Activated CD4-positive, alpha-beta T cell treated with anti-CD3 and anti-CD28 coated beads, Interleukin-2, amount 50 U/mL, for 16 hours (primary cell): ENCODE data around the gene RNF44.

ENCODE experiments used
- DNase-seq: peaks from one replicate; pipeline ENCODE4 v3.0.0-alpha.2; 2020

RNF44 gene

DNA sequence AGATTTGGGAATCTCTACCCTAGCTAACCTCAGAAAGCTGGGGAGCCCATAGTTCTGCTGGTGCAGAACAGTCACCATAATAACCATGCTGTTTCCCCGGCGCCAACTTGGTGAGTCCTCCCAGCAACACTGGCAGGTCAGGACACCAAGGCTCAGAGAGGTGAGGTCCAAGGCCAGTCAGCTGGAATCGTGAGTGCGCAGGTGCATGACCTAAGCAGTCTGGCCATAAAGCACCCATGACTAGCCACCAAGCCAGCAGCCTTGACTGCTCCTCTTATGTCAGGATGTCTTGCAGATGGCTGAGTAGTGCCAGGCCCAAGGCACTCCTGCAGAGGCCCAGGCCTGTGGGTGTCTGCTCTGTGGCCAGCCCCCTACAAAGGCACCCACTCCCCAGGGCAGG, 2.6 kb downstream of the RNF44 start:
- DNase-seq = peak; percentile 32

DNA sequence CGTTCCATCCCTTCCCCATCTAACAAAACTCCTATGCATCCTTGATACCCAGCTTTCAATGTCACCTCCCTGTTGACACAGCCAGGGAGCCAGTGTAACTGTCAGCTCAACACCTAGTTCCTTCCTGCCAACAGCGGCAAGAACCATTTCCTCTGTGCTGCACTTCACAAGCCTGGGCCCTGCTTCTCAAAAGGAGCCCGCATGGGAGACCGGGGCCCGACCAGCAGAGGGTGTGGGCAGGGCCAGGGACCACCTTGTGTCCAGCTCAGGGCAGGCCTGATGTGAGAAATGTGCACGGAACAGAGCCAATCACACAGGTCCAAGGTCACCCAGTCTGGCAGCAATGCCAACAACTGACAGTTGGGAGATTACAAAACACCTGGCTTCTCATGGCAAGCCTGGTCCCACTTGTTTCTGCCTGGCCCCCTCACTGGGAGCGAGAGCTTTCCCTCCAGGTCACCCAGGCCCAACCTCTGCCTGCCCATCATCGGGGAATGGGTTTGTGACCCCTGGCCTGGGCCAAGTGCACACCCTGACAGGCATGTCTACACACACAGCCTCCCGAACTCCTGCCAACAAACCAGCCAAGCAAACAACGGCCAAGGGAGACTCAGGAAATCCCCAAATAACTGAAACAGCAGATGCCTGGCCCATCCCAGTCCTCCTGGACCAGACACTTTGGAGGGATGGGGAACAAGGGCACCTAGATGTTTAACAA, 3.1 kb downstream of the RNF44 start:
- DNase-seq = peak; percentile 77

DNA sequence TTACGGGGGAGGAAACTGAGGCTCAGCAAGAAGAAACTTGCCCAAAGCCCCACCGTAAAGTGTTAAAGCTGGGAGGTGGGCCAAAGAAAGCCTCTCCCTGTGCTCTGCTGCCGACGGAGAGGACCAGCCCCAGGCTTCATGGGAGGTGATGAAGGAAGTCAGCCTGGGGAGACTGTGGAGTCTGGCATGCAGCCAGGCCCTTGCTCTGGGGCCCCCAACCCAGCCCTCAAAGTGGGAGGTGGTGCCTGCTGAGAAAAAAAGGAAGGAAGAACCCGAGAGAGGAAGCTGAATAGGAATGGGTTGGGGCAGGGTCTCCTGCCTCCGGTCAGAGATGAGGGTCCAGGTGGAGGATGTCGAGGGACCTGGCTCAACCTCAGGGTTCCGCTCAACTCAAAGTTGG, 3.8 kb downstream of the RNF44 start:
- DNase-seq = no peak

DNA sequence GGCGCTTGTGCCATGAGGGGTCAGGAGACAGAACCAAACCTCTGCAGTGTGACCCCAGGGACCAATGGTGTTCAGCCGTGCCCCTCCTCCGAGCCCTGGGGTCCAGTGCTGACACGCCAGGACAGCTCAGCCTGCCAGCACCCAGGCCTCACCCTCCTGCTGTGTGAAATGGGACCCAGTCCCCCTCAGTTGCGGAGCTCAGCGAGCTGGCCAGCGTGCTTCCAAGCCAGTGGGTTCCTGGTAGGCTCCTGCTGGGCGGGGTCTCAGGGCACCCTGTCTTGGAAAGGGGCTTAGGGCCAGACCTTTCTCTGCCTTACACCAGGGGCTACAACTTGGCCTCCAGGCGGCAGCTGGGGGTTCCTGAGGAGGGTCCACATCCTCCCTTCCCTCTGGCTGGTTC, 4.4 kb downstream of the RNF44 start:
- DNase-seq = no peak

DNA sequence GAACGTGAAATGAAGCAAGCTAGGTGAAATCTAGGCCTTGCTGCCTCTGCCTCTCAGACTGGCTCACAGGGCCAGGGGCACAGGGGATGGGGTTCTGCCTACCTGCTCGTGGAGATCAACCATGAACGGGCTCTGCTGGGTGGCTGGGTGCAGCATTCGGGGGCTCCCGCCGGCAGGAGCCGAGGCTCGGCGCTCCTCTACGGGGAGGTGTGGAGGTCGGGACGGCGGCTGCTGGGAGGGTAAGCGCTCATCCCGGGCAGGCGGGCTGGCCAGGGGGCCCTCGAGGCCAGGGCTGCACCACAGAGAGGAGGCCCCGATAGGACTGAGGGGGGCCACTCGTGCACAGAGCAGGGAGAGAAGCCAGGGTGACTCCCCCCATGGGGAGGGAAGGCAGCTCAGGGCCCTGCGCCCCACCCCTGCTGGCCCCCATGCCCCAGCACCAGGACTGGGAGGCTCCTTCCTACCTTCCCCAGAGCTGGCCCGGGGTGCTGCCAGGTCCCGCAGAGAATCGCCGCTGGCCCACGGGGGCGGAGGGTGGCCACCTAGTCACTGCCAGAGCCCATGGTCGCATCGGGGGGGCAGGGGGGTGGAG, 5.2 kb downstream of the RNF44 start:
- DNase-seq = no peak

GRCh38 chr5:176530983-176531901, 6.0 kb downstream of the RNF44 start:
- DNase-seq = peak; percentile 27

DNA sequence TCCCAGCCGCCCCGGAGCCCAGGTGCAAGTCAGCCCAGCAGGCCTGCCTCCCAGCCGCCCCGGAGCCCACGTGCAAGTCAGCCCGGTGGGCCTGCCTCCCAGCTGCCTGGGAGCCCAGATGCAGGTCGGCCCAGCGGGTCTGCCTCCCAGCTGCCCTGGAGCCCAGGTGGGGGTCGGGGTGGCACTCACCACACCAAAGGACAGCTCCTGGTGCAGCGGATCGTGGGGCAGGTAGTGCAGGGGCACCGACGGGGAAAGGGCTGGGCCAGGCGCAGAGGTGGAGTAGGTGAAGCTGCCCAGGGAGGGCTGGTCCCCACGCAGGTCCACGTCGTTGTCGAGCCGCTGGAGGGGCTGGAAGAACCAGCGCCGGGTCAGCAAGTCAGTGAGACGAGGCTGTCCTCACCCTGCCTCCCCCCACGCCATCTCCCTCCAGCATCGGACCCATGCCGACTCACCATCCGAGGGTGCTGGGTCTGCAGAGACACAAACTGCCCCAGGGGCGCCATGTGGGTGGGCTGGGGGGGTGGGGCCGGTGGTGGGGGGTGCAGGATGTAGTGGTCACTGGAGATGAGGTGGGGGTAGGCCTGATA, 6.7 kb downstream of the RNF44 start:
- DNase-seq = no peak

DNA sequence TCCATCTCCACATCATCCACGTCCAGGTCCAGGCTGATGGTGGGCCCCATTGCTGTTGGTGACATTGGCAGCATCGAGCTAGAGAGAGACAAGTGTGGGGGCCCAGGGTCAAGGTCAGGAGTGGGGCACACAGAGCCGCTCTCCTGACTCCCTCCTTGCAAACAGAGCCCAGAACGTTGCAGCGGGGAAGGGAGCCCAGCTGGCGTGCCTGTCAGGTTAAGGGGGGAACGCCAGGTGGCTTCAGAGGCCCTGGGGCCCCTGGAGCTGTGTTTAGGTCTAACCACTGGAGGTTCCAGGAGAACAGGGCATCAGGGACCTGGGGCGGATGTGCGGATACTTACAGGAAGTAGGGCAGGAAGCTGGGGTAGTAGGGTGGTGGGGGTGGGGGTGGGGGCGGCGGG, 7.5 kb downstream of the RNF44 start:
- peak; percentile 72 for DNase-seq

DNA sequence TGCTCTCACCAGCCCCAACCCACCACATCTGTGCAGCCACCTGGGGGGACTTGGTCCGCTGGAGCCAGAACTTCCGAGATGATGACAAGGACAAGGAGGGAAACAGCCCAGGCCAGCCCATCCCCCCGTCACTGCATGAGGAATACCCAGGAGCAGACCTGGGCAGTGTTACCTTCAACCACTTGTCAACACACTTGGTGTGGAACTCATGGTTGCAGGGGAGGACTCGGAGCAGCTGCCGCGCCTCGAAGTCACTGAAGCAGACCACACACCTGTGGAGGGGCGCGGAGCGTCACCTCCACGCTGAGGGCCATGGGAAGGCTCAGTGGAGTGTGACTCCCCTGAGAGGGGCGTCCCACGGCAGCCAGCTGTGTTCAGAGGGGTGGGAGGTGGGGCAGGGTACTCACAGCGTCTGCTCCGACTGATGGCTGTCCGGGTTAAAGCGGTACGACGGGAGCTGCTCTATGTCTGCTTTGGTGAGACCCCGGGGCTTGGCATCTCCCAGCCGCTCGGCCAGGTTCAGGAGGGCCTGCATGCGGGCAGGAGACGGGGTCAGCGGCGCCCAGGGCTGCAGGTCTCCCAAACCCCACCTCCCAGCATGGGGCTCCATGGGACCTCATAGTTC, 8.0 kb downstream of the RNF44 start:
- no peak for DNase-seq

DNA sequence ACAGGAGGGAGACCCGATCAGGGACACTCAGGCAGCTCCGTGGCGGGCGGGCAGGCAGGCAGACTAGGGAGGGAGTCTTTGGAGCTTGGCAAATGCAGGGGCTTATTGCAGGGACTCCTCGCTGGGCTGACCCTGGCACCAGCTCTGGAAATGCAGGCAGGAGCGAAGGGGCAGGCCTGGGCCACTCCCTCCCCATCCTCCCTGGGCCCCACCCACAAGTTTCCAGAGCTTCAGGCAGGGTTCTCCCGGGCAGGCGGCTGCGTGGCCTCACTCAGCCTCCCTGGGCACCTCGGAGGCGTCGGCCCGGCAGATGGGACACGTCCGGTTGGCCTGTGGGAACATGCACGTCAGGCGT, 8.5 kb downstream of the RNF44 start:
- no peak for DNase-seq

DNA sequence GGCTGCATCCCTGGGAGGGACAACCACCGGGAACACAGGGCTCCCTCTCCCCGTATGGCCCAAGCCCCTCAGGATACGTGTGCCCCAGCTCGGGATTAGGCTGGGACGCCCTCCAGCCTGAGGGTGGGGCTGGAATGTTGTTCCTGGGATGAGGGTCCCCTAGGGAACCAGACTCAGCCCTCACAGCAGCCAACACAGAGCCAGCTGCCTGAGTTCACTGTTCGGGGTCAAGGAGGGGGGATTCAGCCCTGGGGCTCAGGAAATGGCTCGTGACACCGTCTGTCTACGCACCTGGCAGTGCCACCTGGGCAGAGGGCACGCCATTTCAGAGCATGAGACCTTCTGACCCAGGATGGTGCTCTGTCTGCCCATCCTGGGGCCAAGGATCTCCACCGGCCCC, 8.9 kb downstream of the RNF44 start:
- no peak for DNase-seq

- DNase-seq = no peak
Measured at GRCh38 chr5:176527246-176528222, 9.7 kb downstream of the RNF44 start.

GRCh38 chr5:176526462-176526861, 10.7 kb downstream of the RNF44 start:
- DNase-seq = no peak

GRCh38 chr5:176525677-176526076, 11.5 kb downstream of the RNF44 start:
- DNase-seq = no peak

DNA sequence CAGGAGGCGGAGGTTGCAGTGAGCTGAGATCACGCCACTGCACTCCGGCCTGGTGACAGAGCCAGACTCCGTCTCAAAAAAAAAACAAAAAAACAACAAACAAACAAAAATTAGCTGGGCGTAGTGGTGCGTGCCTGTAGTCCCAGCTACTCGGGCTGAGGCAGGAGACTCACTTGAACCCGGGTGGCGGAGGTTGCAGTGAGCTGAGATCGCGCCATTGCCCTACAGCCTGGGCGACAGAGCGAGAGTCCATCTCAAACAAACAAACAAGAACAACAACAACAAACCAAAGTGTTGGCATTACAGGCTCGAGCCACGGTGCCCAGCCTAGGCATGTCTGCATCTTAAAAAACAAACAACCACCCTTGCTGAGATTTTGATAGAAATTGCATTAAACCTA, 12.2 kb downstream of the RNF44 start:
- DNase-seq = no peak

- DNase-seq = no peak
Measured at GRCh38 chr5:176524138-176524537, 13.1 kb downstream of the RNF44 start.

- DNase-seq = no peak
Measured at GRCh38 chr5:176521699-176522263, 15.4 kb downstream of the RNF44 start.

DNA sequence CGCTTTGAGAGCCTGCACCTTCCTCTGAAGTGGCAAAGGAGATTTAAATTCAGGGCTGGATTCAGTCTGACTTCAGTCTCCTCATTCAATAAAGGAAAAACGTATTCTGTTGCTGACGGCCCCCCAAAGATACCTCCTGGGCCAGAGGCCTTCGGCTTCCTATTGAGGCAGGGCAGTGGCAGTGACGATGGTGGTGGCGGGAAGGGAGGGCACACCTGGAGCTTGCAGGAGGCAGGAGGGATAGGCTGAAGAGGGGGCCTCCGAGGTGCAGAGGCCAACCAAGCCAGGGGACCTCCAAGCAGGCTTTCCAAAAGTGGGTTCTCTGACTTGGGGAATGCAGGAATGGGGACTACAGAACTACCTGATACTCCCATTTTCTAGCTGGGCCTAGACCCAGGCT, 15.9 kb downstream of the RNF44 start:
- DNase-seq = no peak

DNA sequence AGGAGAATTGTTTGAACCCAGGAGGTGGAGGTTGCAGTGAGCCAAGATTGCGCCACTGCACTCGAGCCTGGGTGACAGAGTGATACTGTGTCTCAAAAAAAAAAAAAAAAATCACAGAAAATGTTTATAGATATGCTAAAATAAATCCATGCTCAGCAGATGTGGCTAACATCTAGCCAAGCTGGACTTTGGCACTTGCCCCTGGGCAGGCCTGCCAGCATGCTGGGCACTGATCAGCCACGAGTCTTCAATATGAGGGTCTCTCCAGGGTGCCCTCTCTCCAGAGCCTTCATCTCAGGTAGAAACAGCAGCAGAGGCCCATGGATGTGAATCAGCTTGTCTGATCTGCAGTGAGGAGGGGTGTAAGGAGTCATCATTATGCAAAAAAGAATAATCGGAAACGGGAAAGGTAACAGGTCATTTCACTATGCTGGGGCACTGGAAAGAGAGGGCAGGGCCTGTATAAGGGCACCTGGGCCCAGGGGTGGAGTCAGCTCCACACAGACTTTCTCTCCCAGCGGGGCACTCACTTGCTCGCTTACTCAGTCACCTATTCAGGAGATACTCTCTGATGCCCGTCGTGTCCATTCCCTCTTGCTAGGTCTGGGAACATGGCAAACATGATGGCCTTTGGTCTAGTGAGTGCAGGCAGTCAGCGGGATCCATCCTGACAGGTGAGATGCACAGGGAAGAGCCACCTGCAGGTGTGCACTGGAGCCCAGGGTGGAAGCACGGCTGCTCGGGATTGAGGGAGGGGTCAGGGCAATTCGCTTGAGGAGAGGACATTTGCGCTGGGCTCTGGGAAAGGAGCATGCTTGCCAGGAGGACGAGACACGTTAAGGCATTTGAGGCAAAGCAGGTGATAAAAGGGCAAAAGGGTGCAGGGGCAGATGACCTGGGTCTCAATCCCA, 17.1 kb downstream of the RNF44 start:
- DNase-seq = no peak

DNA sequence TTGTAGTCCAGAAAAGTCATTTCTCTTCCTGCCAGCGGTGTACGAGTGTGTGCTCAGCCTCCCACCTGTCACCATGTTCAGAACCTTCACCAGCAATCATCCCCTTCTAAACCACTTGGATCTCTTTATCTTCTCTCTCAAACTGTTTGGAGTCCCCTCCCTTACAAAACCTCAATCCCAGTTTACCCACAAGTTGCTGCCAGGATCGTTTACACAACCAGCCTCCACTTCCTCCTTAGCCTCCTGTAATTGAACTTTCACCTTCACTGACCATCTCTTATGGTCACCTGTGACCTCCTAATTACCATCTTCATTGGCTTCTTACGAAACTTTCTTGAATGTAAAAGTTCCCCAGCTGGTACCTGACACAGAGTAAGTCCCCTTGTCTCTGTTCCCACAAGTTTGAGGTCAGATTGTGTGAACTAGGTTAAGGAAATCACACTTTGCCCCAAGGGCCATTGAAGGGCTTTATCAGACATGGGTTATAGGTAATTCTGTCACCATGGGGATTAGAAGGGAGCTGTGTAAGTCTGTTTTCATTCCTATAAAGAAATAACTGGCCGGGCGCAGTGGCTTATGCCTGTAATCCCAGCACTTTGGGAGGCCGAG, 20.0 kb downstream of the RNF44 start:
- no peak for DNase-seq
